ENCODE results near the gene LRRC56. TPM values are rescaled to one million over a fixed set of nuclear protein-coding genes. Genes with fewer than 3 reads are reported as not detected.

The LRRC56 gene
- polyA plus RNA-seq, 3 donors = 0.09 to 0.68 TPM; not detected in 1

- Mint-ChIP-seq H3K4me1 (peaks cover 10% of the 10 kb centered on the region), H3K9me3 (no peaks in the 10 kb centered on the region), H3K4me3 (no peak overlapping the region), H3K36me3 (peaks cover 80 to 96% of the 10 kb centered on the region in 2 donors), H3K27ac (no peak overlapping the region), H3K27me3 (ENCODE audit: low read depth in 3 of 3) (peaks cover 0 to 2% (median 0%) of the 10 kb centered on the region in 3 donors)
- Histone ChIP-seq H3K79me2 (ENCODE audit: insufficient read depth, low read length) (peaks cover 22% of the 10 kb centered on the region), H3K9ac (ENCODE audit: insufficient read depth, low read length, poor library complexity, severe bottlenecking) (no peak overlapping the region), H3K36me3 (replicated peaks in 1 of 2; ENCODE audit: control insufficient read depth in 1 of 2, insufficient read depth in 2 of 2, low read length in 2 of 2) (peaks cover 78 to 93% of the 10 kb centered on the region in 2 donors), H3K4me2 (replicated peaks; ENCODE audit: extremely low read depth, low read length, poor library complexity, severe bottlenecking) (no peak overlapping the region), H4K20me1 (ENCODE audit: insufficient read depth, low read length) (peaks cover 65% of the 10 kb centered on the region), H3K4me3 (replicated peaks in 1 of 3; ENCODE audit: low read depth in 2 of 3, low read length in 3 of 3) (no peak overlapping the region), H3K27me3 (ENCODE audit: control insufficient read depth in 2 of 2, insufficient read depth in 2 of 2, low read length in 2 of 2) (no peaks in the 10 kb centered on the region), H3K27ac (ENCODE audit: low read depth in 1 of 2, low read length in 2 of 2) (no peak overlapping the region), H3K9me3 (replicated peaks in 1 of 2; ENCODE audit: control insufficient read depth in 1 of 2, insufficient read depth in 1 of 2, low read length in 2 of 2) (no peaks in the 10 kb centered on the region), H3K4me1 (ENCODE audit: control insufficient read depth in 1 of 2, insufficient read depth in 2 of 2, low read length in 2 of 2) (peaks cover 8% of the 10 kb centered on the region in 2 donors), H2AFZ (ENCODE audit: insufficient read depth, low read depth, low read length, poor library complexity, severe bottlenecking) (no peak overlapping the region)
- no peak for TF ChIP-seq CTCF (IDR thresholded peaks at IDR 0.05)
- no peak for DNase-seq
- 97% methylated on average over 6 of the region's 10 CpGs for WGBS (ENCODE audit: insufficient coverage)
- intact Hi-C loops (cut with micrococcal nuclease) = no loop called here
Observed at GRCh38 chr11:592918-593317, 55.6 kb downstream of the LRRC56 start.

GRCh38 chr11:593347-593746 is 56.0 kb downstream of the LRRC56 start:
- 100% methylated on average over 15 of the region's 21 CpGs for WGBS (ENCODE audit: insufficient coverage)
- H3K27ac ChIP-seq (ENCODE audit: low read depth in 1 of 2, low read length in 2 of 2) = no peak overlapping the region
- no peak overlapping the region for H3K9ac ChIP-seq (ENCODE audit: insufficient read depth, low read length, poor library complexity, severe bottlenecking)
- intact Hi-C loops (cut with micrococcal nuclease) = no loop called here
- DNase-seq = no peak
- H3K4me2 ChIP-seq (replicated peaks; ENCODE audit: extremely low read depth, low read length, poor library complexity, severe bottlenecking) = no peak overlapping the region
- no peaks in the 10 kb centered on the region for H3K9me3 ChIP-seq (replicated peaks in 1 of 2; ENCODE audit: control insufficient read depth in 1 of 2, insufficient read depth in 1 of 2, low read length in 2 of 2)
- peaks cover 82 to 97% of the 10 kb centered on the region in 2 donors for H3K36me3 ChIP-seq (replicated peaks in 1 of 2; ENCODE audit: control insufficient read depth in 1 of 2, insufficient read depth in 2 of 2, low read length in 2 of 2)
- no peak overlapping the region for H3K4me3 ChIP-seq (replicated peaks in 1 of 3; ENCODE audit: low read depth in 2 of 3, low read length in 3 of 3)
- peaks cover 68% of the 10 kb centered on the region for H4K20me1 ChIP-seq (ENCODE audit: insufficient read depth, low read length)
- no peak overlapping the region for H3K4me3 Mint-ChIP-seq
- H3K27me3 Mint-ChIP-seq (ENCODE audit: low read depth in 3 of 3) = peaks cover 0 to 2% (median 0%) of the 10 kb centered on the region in 3 donors
- peaks cover 80 to 97% of the 10 kb centered on the region in 2 donors for H3K36me3 Mint-ChIP-seq
- peaks cover 22% of the 10 kb centered on the region for H3K79me2 ChIP-seq (ENCODE audit: insufficient read depth, low read length)
- peaks cover 3 to 4% of the 10 kb centered on the region in 2 donors for H3K4me1 ChIP-seq (ENCODE audit: control insufficient read depth in 1 of 2, insufficient read depth in 2 of 2, low read length in 2 of 2)
- H3K27me3 ChIP-seq (ENCODE audit: control insufficient read depth in 2 of 2, insufficient read depth in 2 of 2, low read length in 2 of 2) = no peaks in the 10 kb centered on the region
- no peak overlapping the region for H2AFZ ChIP-seq (ENCODE audit: insufficient read depth, low read depth, low read length, poor library complexity, severe bottlenecking)
- peak overlapping the region in 1 of 7 donors; percentile 23 for H3K27ac Mint-ChIP-seq
- TF ChIP-seq CTCF (IDR thresholded peaks at IDR 0.05) = no peak
- H3K9me3 Mint-ChIP-seq = no peaks in the 10 kb centered on the region
- H3K4me1 Mint-ChIP-seq = peaks cover 6% of the 10 kb centered on the region
